Measurements from ENCODE around the gene ELOVL5.

ELOVL5 gene

DNA sequence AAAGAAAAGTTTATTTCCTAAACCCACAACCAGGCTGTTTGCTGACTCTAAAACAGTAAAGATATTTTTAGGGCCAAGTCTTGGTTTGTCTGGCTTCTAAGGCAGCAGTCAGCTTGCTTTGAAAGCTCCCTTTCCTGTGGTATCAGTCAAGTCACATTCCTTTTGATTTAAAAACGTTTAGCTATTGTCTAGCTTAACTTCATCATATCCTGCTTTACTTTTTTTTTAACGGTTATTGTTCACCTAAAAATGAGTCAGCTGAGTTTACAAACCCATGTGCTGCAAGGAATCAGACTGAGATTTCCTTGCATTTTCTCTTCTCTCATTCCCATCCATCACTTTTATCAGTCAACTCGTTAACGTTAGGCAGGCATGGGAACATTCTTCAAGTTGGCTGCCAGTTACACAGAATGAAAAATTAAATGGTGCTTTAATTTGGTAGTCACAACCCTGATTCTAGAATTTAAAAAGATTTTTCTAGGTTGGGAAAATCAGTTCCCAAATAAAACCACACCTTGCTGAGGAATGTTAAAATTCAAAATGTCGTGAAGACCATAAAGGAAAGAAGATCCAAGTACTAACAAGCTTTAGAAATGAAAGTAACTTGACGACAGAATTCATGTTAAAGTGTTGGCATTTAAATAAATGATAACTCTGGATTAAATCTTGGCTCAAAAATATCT, 45.9 kb downstream of the ELOVL5 start:
- DNase-seq: peak; percentile 94

DNA sequence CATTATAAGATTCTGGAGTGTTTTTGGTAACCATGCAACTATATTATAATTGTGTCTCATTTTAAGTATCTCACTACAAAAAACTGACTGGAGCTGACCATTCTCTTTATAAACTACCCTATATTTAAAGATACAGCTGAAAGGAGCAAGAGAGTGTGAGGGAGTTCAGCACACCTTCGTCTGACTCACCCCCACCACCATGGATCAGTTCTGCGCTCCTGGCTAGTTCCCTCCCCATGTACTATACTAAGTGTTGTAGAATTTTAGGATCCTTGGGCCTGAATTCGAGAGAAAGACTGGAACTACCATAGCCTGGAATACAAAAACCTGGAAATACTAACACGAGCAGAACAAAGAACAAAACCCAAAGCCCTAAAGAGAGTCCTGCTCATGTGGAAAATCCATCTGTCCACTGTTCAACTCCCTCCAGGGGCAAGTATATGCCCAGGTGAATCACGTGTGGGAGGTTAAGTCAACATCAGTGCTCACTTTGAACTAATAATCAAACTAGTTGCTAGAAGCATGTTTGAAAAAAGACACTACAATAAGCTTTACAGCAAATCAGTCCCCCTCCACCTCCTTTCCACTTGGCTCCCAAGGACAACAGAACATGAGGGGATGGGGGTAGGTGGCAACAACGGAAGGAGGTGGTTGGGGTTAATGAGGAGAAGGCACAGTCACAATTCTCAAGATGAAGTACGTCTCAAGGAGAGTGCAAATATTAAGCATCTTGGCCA, 46.8 kb downstream of the ELOVL5 start:
- DNase-seq: peak; percentile 55

DNA sequence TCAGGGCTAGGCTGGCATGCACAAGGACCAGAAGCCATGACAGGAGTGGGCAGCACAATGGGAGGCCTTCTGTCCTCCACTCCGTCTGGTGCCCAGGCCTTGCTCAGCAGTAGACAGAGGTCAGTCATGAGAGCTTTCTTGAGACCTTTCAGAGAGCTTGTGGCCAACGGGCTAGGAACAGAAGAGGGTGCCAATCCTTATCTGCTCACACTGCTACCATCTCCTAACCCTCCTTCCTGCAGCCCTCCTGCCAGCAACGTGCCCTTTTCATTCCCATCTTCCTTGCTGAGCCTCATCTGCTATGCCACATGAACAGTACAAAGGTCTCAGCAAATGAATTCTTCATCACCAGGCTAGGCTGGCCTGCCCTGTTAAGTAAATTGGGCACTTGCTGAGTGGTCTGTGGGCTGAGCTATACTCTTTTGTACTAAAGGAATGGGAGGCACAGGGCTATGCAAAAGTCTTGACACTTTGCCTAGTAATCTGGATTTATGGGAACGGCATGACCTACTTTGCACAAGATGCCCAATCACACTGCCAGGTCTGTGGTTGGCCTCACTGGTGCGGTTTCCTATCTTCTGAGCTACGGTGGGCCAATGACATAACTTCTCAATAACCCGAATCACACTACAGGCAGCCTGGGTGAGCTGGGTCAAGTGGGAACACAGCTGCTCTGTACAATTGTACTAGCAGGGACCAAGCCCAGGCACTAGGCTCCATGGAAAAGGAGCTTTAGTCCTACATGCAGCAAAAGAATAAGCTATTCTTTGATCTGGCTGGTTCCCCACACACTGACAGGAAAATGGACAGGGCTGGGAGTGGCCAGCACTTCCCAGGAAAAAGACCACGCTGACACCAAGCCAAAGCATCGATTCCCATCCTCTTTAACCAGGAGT, 47.8 kb downstream of the ELOVL5 start:
- DNase-seq: peak; percentile 68

DNA sequence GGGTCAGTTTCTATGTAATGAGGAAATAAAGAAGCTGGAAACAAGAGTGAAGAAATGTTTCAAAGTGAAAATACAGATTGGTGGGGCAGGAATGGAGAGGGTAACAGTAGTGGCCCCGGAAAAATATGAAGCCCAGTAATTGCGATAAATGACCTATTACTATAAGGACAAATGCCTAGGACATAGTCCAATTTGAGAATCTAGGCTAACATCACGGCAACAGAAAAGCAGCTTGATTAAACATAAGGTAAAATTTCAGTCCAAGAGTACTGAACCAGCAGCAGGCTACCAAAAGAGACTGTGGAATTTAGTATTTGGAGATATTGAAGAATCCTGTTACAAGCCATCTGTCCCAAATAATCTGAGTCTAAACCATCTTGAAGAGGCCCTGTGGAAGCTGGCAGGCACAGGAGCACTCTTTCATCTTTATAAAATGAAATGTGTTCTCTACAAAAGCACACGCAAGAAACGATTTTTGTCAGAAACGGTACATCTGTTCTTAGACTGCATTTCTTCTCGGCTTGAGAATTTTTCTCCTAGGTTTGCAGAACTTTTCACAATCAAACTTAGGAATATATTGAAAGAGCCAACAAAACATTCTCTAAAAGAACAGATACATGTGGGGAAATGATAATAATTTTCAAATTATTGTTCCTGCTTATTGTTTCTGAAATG, 49.3 kb downstream of the ELOVL5 start:
- DNase-seq: no peak

DNA sequence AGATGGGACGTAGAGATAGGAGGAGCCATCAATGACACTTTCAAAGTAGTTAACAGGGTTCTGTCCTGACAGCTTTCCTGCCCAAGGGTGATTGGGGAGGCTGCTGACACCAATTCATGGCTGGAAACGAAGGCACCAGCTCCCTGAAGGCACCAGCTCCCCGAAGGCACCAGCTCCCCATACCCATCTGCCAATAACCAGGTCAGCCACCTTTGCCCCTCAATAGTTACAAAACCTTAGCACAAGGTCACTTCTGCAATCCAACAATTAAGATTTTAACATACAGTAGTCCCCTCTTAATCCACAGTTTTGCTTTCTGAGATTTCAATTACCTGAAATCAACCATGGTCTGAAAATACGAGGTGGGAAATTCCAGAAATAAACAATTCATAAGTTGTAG, 51.7 kb downstream of the ELOVL5 start:
- no peak for DNase-seq

DNA sequence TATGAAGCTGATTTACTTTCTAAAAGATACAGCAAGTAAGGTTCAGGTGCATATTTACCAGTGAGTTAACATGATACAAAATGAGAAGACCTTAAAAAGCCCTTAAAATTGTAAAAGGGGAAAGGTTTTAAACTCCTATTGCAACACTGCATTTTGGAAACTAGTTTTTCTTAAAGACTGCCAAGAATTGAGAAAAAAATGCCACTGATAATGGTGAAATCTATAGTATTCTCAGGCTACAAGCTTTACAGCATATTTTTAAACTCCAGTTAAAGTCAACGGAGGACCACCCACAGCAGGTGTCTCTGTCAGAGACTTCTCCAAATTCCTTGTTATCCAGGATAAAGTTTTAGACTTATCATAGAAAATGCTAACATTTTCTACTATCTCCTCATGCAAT, 53.6 kb downstream of the ELOVL5 start:
- no peak for DNase-seq

DNA sequence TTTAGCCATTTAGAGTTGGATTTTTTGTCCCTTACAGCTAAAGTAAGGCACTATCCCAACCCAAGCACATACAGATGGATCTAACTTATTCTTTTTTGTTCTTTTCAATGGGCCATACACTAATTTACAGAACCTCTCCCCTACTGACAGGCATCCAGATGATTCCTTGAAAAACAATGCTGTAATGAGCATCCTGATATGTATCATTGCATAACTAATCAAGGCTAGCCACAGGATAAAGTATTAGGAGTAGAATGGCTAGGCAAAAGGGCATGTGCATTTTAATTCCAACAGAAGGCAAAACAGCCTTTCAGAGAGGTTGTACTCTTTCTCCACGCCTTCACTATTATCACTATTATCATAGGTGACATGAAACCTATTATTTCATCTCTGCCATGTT, 54.1 kb downstream of the ELOVL5 start:
- no peak for DNase-seq

DNA sequence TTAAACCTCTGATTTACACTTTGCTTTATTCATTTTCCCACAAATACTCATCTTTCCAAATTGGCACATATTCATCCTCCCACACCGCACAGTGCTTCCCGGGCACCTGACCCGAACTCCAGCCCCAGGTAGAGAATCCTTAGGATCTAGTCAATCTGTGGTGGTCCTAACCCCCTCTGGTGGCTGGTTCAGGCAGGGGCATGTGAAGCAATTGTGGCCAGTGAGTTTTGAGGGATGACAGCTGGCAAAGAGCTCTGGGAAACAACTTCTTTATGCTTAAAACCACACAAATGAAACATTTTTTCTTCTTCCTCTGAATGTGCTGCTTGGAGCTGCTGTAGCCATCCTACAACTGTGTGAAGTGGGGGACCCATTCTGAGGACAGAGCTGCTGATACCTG, 54.7 kb downstream of the ELOVL5 start:
- DNase-seq: no peak

DNA sequence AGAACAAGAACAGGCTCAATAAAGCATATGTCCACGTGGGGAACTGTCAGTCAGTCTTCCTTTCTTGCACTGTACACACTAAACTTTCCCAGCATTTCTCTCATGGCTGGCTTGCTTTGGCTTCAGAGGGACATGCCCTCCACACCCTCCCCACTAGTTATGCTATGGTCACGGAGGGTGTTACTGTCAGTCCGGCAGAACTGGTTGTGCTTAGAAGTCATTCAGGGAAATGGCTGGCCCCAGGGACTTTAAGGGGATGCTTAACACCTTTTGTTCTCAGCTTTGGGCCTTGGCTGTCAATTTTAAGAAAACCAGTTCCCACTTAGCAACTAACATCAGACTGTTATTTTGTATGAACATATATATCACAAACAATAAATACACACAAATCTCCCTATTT, 55.1 kb downstream of the ELOVL5 start:
- DNase-seq: no peak

DNA sequence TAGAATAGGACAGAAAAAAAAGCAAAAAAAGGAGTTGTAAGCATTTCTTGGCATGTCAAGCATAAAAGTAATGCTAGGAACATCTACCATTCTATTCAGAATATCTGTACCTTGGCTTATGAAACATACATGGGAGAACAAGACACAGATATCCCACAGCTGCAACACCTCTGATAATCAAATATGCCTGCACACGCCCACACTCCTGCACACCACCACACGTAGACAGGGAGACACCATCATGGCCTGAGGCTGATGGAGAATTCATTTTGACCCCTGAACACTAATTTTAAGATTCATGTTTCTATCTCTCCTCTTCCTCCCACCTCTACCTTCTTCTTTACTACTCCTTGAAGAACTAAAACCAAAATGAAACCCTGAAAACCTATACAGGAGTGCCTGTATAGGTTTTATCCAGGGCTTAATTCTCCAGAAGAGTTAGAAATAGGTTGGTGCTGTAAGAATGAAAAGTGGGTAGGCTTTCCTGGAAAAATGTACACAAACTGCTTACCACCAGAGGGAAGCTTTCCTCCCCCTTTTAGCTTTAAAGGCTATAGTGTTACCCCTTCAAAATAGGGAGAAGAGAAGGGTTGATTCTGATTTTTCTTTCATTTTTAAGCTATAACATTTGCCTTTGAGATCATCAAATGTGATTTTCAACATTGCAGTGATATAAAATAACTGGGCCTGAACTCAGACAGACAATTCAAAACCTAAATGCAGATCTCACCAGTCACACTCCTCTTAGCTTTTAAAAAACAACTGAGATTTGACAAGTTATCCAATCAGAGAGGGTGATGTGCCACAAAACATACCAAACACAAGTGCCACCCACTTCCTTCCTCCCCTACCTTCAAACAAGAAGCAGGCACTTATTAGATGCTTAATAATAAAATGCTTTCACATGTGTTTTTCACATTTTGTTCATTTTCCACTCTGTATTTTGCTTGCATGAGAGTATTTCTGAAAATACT, 57.9 kb downstream of the ELOVL5 start:
- DNase-seq: no peak

DNA sequence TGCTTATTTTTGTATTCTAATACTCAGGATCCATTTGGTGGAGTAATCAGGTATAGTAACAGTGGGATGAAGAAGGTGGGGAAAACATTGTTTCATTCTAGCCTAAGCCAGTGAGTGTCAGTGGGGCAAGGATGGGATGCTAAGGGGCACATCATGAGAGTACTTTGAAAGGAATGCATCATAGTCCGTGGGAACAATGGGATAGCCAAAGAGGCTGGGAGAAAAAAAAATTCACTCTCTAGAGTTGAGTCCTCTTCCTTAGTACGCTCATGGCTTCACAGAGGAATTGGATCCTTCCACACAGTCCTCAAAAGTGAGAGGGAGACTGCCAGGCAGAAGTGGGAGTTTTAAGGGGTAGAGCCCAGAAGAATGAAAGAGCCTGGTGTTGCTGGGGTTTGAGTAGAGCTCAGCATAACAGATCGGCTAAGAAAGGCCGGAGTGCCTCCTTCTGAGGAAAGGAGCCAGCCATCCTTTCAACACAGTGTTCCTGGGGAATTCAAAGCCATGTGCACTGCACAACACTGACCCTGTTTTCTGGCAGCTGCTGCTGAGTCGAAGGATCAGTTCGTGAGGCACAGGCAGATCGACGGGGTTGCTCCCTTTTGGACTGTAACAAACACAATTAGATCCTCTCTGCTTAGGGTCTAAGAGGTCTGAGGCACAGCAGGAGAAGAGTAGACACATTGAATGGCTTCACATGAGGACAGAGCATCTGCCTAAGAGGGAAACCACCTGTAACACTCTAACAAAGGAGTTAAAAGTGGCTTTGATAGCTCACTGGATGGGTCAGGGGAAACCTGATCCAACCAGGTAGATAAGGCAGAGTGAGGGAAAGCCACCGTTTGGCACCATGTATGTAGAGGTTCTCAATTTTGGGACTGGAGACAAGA, 61.2 kb downstream of the ELOVL5 start:
- DNase-seq: no peak

DNA sequence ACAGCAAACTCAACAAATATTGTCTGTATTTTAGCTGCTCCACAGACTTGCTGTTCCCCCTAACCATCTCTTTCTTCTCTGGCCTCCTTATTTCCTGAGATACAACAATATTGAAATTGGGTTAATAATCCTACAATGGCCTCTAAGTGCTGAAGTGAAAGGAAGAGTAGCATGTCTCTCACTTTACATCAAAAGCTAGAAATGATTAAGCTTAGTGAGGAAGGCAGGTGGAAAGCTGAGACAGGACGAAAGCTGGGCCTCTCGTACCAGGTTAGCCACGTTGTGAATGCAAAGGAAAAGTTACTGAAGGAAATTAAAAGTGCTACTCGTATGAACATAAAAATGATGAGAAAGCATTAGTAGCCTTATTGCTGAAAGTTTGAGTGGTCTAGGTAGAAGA, 63.8 kb downstream of the ELOVL5 start:
- DNase-seq: no peak

DNA sequence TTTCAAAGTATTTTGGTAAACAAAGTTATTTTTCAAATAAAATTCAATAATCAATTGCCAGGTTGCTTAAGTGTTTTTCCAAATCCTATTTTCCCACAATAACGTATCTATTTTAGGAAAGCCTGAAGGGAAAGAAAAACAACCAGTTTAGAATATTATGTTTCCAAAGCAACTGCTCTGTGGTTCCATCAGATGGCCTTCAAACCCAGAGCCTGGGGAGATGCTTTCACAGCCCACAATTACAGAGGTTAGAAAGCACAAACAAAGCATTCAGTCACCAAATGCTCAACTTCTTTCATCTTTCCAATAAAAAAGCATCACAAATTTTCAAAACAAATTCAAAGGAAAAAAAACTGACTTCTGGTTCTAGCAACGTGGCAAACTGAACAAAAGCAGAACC, 66.0 kb downstream of the ELOVL5 start:
- no peak for DNase-seq

DNA sequence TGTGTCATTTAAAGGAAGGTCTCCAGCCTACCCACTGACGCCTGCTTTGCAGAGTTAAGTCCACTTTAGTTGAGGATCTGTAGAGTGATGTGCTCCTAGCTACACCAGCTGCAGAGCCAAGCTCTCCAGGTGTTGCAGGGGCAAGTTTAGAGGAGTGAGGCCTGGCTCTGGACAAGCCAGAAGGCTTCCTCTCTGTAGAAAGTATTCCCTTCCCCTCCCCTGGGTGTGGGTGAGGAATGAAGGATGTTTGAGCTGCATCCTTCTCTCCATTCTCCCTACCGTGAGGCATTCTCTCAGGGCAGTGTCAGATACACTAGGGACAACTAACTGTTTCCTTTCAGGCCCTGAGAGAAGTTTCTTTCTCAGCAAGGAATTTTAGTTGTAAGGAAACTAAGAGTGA, 66.5 kb downstream of the ELOVL5 start:
- DNase-seq: no peak

DNA sequence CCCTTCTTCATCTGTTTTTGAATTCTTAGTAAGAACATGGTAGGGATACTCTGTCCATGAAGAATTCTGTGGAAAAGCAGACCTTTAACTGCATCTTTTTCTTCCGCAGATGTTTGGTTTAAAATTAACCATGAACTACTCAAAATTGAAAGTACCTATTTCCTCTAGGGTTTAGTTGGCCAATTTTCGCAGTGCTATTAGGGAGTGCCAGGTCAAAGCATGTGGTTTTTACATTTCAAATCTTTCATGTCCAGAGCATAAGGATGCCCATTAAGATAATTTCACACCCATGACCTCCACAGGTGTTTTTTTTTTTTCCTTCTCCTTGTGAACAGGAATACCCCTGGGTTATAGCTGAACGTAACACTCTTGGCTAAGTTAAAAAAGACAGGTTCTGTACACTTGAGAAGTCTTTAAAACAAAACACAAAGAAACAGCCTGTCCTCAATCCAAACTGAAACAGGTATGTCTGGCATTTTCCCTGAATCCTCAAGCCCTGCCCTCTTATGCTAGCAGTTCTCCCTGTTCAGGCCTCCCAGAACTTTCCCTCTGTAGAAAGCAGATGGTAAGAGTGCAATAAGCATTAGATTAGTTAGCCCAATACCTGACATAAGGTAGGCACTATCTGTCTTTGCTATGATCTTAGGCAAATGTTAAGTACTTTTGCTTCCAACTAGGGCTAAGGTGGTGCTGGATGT, 67.1 kb downstream of the ELOVL5 start:
- no peak for DNase-seq

DNA sequence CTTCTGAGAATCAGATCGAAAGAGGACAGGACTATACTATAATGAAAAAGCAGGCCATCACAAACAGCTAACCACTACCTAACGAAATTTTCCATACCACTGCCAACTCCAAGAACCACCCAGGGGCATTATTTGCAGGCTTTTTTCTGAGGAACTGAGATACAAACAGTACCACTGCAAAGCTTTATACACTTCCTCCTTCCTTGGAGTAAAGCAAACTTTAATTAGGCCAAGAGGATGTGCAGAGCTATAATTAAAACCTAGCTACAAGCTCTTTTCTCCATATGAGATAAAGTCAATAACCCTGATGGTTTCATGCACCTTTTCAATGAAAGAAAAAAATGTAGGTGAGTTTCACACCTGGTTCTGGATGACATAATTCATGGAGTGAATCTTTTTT, 68.5 kb downstream of the ELOVL5 start:
- no peak for DNase-seq

DNA sequence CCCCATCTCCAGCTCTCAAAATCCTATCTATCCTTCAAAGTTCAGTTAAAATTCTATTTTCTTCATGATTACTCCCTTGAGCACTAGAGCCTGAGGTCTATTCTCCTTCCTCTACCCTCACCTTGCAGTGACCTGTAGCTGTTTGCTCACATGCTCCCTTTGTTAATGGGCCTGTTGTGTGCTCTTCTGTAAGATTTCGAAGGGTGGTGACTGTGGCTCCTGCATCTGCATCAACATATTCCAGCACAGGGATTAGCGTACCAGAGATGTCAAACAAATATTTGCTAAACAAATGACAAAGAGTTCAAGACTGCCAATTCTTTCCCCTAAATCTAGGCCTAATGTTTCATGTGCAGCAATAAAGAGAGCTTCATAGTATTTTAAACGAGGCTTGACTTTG, 69.5 kb downstream of the ELOVL5 start:
- DNase-seq: no peak

DNA sequence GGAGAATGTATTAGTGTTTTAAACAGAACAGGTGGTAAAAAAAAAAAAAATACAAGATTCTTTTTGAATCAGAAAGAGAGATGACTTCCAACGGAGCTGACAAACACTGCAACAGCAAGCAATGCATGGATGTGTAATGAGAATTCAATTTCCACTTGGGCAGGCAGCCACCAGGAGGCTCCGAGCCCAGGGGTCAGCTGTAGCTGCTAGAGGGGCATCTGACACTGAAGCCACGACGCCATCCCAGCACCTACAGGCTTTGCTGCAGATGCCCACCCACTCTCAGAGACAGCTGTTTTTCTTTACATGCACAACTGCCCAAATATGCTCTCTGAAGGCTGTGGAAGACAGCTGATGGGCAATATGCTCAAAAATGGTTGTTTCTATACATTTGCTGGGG, 75.4 kb downstream of the ELOVL5 start:
- no peak for DNase-seq

DNA sequence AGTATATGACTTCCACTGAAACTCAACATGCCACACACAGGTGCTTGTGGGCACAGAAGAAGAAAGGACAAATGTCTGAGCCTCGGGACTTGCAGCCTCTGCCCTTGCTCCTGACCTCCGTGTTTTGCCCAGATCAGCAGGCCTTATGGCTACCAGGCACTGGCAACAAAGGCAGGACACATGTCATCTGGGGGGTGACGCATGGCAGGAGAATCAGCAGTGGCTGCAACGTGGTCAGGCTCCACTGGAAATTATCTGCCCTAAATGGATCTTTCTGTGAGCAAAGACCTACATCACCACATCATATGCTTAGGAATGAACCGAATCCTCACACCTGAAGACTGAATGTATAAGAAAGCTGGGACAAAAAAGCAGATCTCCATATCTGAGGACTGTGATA, 78.9 kb downstream of the ELOVL5 start:
- no peak for DNase-seq

All from NCI-H226 (cell line).